Neural cell (in vitro differentiated cells): Measurements from ENCODE around the gene KIF4A. TPM values are rescaled to one million over a fixed set of nuclear protein-coding genes. Genes with fewer than 3 reads are reported as not detected.

Experiments used
- polyA plus RNA-seq: library from polyadenylated mRNA; depleted of rRNA; stranded (reverse); fragments of >200 nt; gene quantifications from 2 replicates; pipeline ENCODE4 v1.2.3, GENCODE V29; 2014
- small RNA-seq, 3 experiments: library from RNA; depleted of rRNA; stranded (forward); fragments of <200 nt; gene quantifications; one replicate each; pipeline ENCODE3, GENCODE V24; 2012

Gene KIF4A
- polyA plus RNA-seq, 1 donor from 2014 or later: 1.1 TPM

Small RNAs within 50 kb of the gene (small RNA-seq; reads per million reads assigned to genes)
- gene RNA5SP507: 0.08 to 0.74 (median 0.69) reads per million in 3 experiments
- 0 to 0.08 (median 0.03) reads per million in 3 experiments for gene RNU4-81P
- 2.3 to 12.9 (median 3.6) reads per million in 3 experiments for gene RNY4P23

Other genes starting within 250 kb of the KIF4A start
- gene AWAT2, start 240.2 kb upstream of the KIF4A start, polyA plus RNA-seq: not detected in 2 replicates
- gene OTUD6A, start 227.6 kb upstream of the KIF4A start, polyA plus RNA-seq: not detected in 2 replicates
- gene IGBP1, start 156.7 kb upstream of the KIF4A start, polyA plus RNA-seq: 80.8 and 94.1 TPM in 2 replicates
- not detected in 2 replicates for gene DGAT2L6, start 112.6 kb upstream of the KIF4A start, polyA plus RNA-seq
- gene AWAT1, start 55.4 kb upstream of the KIF4A start, polyA plus RNA-seq: not detected in 2 replicates
- gene P2RY4, start 29.9 kb upstream of the KIF4A start, polyA plus RNA-seq: not detected in 2 replicates
- not detected in 2 replicates for gene ARR3, start 21.8 kb upstream of the KIF4A start, polyA plus RNA-seq
- not detected in 2 replicates for gene RAB41, start 7.9 kb upstream of the KIF4A start, polyA plus RNA-seq
- 55.7 and 64.7 TPM in 2 replicates for gene PDZD11, start 177 bp upstream of the KIF4A start, polyA plus RNA-seq
- 0.84 TPM in 1 of 2 replicates, not detected in the other for gene GDPD2, start 133.2 kb downstream of the KIF4A start, polyA plus RNA-seq
- 62.2 and 66.5 TPM in 2 replicates for gene DLG3, start 154.7 kb downstream of the KIF4A start, polyA plus RNA-seq